Forelimb muscle (tissue), 1 donor: ENCODE measurements around the gene CHTOP. TPM values are rescaled to one million over a fixed set of nuclear protein-coding genes. Genes with fewer than 3 reads are reported as not detected.

Source experiments
- DNase-seq: peaks from one replicate; pipeline ENCODE4 v3.0.0-alpha.2; 2013; ENCODE audit warnings: low read depth
- polyA plus RNA-seq: library from polyadenylated mRNA; unstranded; fragments of 120-200 nt; gene quantifications from one replicate; pipeline ENCODE4 v1.2.1, GENCODE V29; 2013; ENCODE audit not compliant: insufficient read length

CHTOP gene
- polyA plus RNA-seq, 1 donor, result 98.0 TPM

GRCh38 chr1:153612755-153613331, 21.0 kb upstream of the CHTOP start, which contains the start of gene S100A16:
TSS of gene S100A16 (minus strand) at chr1:153613137. CDS start at chr1:153608151, 4,986 bp downstream.
- no peak for DNase-seq

GRCh38 chr1:153613406-153613805, 20.5 kb upstream of the CHTOP start:
- no peak for DNase-seq

GRCh38 chr1:153614189-153614900, 19.5 kb upstream of the CHTOP start:
- DNase-seq, result no peak

- DNase-seq, result no peak
These were observed 19.0 kb upstream of the CHTOP start for GRCh38 chr1:153614906-153615305.

- no peak for DNase-seq
These were observed 18.5 kb upstream of the CHTOP start for GRCh38 chr1:153615406-153615805.

- DNase-seq, result no peak
These were observed 17.5 kb upstream of the CHTOP start, which contains the start of gene S100A14 for GRCh38 chr1:153616144-153616916. TSS of gene S100A14 (minus strand) at chr1:153616325. CDS start at chr1:153615858, 467 bp downstream.

- DNase-seq, result no peak
These were observed 17.0 kb upstream of the CHTOP start for GRCh38 chr1:153616917-153617311.

GRCh38 chr1:153617663-153618062, 16.2 kb upstream of the CHTOP start:
- no peak for DNase-seq

- no peak for DNase-seq
These were observed 14.7 kb upstream of the CHTOP start for GRCh38 chr1:153619171-153619570.

- DNase-seq, result no peak
These were observed 10.8 kb upstream of the CHTOP start for GRCh38 chr1:153623101-153623500.

GRCh38 chr1:153624965-153625611, 8.8 kb upstream of the CHTOP start:
- no peak for DNase-seq

- DNase-seq, result no peak
These were observed 7.4 kb upstream of the CHTOP start for GRCh38 chr1:153626477-153626903.

- peak; percentile 61 for DNase-seq
These were observed 6.8 kb upstream of the CHTOP start, which contains the start of gene S100A13 for GRCh38 chr1:153626904-153627714. TSS of gene S100A13 (minus strand) at chr1:153627505. CDS start at chr1:153626472, 1,033 bp downstream.

- DNase-seq, result no peak
These were observed 5.9 kb upstream of the CHTOP start, which contains the start of gene S100A1 for GRCh38 chr1:153627715-153628626. TSS of gene S100A1 (plus strand) at chr1:153628434. CDS start at chr1:153630522, 2,088 bp downstream.

- no peak for DNase-seq
These were observed 5.1 kb upstream of the CHTOP start for GRCh38 chr1:153628638-153629342.

GRCh38 chr1:153629343-153629665, 4.6 kb upstream of the CHTOP start:
- no peak for DNase-seq

GRCh38 chr1:153629971-153630370, 3.9 kb upstream of the CHTOP start:
- no peak for DNase-seq

GRCh38 chr1:153630384-153630783, 3.5 kb upstream of the CHTOP start:
- DNase-seq, result no peak
